WERI-Rb-1 (cell line): ENCODE measurements around the gene ERF.

ENCODE experiments used
- DNase-seq: peaks from one replicate; pipeline ENCODE4 v3.0.0-alpha.2; 2020
- H3K27ac ChIP-seq: fragments of 250-450 bp; sonication (Bioruptor Pico); 2 replicates; pipeline ENCODE4 v1.5.1; 2020; ENCODE audit warnings: mild to moderate bottlenecking, moderate library complexity
- H3K27me3 ChIP-seq: fragments of 250-450 bp; sonication (Bioruptor Pico); 2 replicates; pipeline ENCODE4 v1.5.1; 2021; ENCODE audit warnings: mild to moderate bottlenecking, low read depth, moderate library complexity; ENCODE audit not compliant: insufficient read depth, severe bottlenecking
- H3K36me3 ChIP-seq: fragments of 250-450 bp; sonication (Bioruptor Pico); 2 replicates; pipeline ENCODE4 v1.5.1; 2020; ENCODE audit warnings: mild to moderate bottlenecking, moderate library complexity
- H3K4me3 ChIP-seq: 2 replicates; pipeline ENCODE4 v1.5.1; 2011; ENCODE audit warnings: low read depth, mild to moderate bottlenecking, control low read depth, low read length
- H3K9me3 ChIP-seq: fragments of 250-450 bp; sonication (Bioruptor Pico); 2 replicates; pipeline ENCODE4 v1.5.1; 2021; ENCODE audit warnings: mild to moderate bottlenecking, moderate library complexity; ENCODE audit not compliant: severe bottlenecking
- TF ChIP-seq, protein P1 (sequence below): IDR thresholded peaks from 2 replicates; pipeline ENCODE4 v1.5.1; 2011; ENCODE audit warnings: low read depth, mild to moderate bottlenecking, control low read depth, inconsistent platforms, low read length

The ERF gene

DNA sequence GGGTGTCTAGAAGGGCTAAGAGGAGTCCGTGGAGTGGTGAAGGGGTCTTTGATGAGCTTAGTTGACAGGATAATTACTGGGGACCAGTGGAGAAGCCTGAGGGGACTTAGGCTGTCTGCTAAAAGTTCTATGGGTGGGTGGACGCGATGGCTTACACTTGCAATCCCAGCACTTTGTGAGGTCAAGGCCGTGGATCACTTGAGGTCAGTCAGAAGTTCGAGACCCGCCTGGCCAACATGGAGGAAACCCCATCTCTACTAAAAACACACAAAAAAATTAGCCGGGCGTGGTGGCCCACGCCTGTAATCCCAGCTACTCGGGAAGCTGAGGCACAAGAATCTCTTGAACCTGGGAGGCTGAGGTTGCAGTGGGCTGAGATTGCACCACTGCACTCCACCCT lies 9.7 kb downstream of the ERF start:
- H3K27me3 ChIP-seq, result no peaks in the 10 kb centered on the region
- no peaks in the 10 kb centered on the region for H3K9me3 ChIP-seq
- H3K36me3 ChIP-seq, result peaks cover 21% of the 10 kb centered on the region
- no peak overlapping the region for H3K4me3 ChIP-seq
- TF ChIP-seq, protein P1, sequence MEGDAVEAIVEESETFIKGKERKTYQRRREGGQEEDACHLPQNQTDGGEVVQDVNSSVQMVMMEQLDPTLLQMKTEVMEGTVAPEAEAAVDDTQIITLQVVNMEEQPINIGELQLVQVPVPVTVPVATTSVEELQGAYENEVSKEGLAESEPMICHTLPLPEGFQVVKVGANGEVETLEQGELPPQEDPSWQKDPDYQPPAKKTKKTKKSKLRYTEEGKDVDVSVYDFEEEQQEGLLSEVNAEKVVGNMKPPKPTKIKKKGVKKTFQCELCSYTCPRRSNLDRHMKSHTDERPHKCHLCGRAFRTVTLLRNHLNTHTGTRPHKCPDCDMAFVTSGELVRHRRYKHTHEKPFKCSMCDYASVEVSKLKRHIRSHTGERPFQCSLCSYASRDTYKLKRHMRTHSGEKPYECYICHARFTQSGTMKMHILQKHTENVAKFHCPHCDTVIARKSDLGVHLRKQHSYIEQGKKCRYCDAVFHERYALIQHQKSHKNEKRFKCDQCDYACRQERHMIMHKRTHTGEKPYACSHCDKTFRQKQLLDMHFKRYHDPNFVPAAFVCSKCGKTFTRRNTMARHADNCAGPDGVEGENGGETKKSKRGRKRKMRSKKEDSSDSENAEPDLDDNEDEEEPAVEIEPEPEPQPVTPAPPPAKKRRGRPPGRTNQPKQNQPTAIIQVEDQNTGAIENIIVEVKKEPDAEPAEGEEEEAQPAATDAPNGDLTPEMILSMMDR, result no peak
- H3K27ac ChIP-seq, result no peak overlapping the region; the same call in 1 of the 2 replicates
- no peak for DNase-seq

DNA sequence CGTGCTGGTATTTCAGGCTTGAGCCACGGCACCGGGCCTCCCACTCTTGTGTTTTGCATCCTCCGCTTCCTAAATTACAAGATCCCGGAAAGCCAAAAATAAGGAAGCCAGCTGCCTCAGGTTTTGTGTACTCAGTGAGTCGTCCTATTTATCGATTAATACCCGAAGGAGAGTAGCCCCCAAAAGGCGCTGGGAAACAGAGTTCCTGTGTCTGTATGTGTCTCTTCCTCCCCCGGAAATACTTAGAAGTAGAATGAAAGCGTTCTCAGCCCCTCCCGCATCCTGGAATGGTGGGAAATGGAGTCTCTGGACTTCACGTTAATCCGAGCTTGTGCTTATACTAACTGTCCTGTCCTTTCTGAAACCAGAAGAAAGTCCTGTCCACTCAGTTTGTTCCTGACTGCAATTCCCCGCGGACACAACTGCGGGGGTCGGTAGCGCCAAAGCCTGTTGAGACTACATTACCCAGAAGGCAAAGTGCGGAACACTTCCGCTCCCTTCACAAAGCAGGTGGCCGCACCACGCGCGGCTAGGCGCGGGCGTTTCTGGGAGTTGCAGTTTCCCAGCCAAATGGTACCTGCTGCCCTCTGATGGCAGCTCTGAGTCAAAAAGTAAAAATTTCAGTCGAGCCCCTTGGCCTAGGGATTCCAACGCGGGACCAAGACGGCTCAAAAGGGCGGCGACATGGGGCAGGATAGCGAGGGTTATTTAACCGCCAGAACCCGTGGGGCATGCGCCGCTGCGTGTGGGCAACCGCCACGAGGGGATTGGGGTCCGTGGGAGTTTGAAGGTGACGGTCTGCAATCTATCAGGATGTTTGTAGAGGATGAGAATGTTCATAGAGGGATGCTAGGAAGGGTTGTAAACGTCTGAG lies 10.3 kb downstream of the ERF start:
- peak; percentile 93 for DNase-seq
- H3K4me3 ChIP-seq, result peak overlapping the region; percentile 47
- peak overlapping the region; percentile 87 for H3K27ac ChIP-seq
- H3K9me3 ChIP-seq, result no peaks in the 10 kb centered on the region
- TF ChIP-seq, protein P1, result peak; percentile 38; the same call in 1 of the 2 replicates
- H3K27me3 ChIP-seq, result no peaks in the 10 kb centered on the region
- peaks cover 22% of the 10 kb centered on the region for H3K36me3 ChIP-seq

DNA sequence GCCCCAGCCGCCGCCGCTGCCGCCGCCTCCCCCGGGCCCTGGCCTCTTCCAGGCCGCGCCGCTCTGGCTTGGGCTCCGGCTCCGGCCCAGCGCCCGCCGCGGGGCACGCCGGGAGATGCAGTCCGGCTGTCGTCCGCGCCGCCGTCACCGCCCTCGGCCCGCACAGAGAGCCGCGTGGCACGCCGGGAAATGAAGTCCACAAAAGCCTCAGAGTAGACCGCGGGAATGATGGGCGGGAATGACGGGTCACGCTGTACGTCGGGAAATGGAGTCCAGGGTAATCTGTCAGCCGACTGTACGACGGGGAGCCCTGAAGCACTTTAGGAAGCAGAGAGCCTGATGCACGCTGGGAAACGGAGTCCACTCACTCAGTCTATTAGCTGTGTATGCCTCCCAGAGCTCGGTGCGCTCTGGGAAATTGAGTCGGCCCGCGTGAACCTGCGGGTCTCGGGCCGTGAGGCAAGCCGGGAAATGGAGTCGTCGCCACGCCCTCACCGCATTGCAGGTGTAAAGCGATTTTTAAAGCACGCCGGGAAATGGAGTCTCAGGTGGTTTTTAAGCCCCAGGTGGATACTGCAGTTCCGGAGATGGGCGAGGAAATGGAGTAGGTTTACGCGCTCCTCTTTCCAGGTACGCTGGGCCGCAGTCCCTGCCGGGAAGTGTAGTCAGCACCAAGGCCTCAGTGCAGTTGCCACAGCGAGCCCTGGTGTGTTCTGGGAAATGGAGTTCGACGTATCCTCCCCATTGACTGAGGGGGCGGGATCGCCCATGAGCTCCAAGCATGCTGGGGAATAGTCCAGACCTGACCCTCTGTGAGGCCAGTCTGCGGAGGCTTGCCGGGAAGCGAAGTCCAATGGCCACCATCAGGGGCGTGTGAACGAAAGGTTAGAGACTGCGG lies 12.2 kb downstream of the ERF start, which contains the start of gene GSK3A:
TSS of gene GSK3A (minus strand) at position 91 of the 898 bp plus-strand sequence. CDS start 137 bp downstream, outside the sequence.
- TF ChIP-seq, protein P1, result no peak
- H3K27me3 ChIP-seq, result no peaks in the 10 kb centered on the region
- peaks cover 25% of the 10 kb centered on the region for H3K36me3 ChIP-seq
- no peaks in the 10 kb centered on the region for H3K9me3 ChIP-seq
- peak; percentile 98 for DNase-seq
- peak within 1 kb of the TSS; percentile 87 for H3K27ac ChIP-seq
- H3K4me3 ChIP-seq, result peak within 1 kb of the TSS; percentile 91

- H3K9me3 ChIP-seq, result no peaks in the 10 kb centered on the region
- H3K27ac ChIP-seq, result peak overlapping the region; percentile 86
- DNase-seq, result peak; percentile 17
- H3K4me3 ChIP-seq, result peak overlapping the region; percentile 91
- TF ChIP-seq, protein P1, result no peak
- H3K36me3 ChIP-seq, result peaks cover 30% of the 10 kb centered on the region
- H3K27me3 ChIP-seq, result no peaks in the 10 kb centered on the region
Observed at GRCh38 chr19:42242069-42242511, 12.8 kb downstream of the ERF start.

- peak overlapping the region; percentile 91 for H3K4me3 ChIP-seq
- TF ChIP-seq, protein P1, result no peak
- H3K36me3 ChIP-seq, result peaks cover 38% of the 10 kb centered on the region
- H3K27me3 ChIP-seq, result no peaks in the 10 kb centered on the region
- DNase-seq, result no peak
- H3K27ac ChIP-seq, result no peak overlapping the region
- H3K9me3 ChIP-seq, result no peaks in the 10 kb centered on the region
Observed at GRCh38 chr19:42241279-42241678, 13.6 kb downstream of the ERF start.
